ENCODE data around the gene RTL10.

Gene RTL10

DNA sequence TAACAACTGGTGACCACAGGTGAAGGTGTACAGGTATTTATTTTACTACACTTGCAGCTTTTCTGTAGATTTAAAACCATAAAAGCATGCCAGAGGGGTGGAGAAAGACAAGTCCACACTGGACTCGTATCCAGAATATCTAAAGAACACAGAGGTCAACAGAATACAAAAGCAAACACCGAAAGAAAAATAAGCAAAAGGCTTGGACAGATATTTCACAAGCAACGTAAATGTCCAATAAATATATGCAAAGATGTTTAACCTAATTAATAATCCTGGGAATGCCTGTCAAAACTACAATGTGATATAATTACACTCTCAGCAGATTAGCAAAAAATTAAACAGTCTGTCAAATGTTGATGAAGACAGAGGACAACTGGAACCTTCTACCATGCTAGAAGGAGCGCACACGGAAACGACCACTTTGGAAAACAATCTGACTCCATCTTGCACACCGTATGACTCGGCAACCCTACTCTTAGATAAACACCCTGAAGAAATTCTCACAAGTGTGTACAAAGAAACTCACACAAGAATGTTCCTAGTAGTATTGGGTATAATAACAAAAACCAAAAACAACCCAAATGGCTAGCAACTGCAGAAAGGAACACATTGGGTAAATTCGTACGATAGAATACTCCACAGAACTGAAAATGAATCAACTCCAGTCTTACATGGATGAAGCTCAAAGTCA, 27.2 kb downstream of the RTL10 start:
- Histone ChIP-seq H3K4me1 (ENCODE audit: control insufficient read depth in 1 of 2, insufficient read depth in 1 of 2, low read depth in 1 of 2, low read length in 1 of 2) (peaks cover 7 to 10% of the 10 kb centered on the region in 2 experiments), H3K27ac (no peak overlapping the region), H3K4me3 (ENCODE audit: low read depth in 1 of 2, low read length in 1 of 2) (no peak overlapping the region), H3K36me3 (no peaks in the 10 kb centered on the region), H3K9me3 (no peaks in the 10 kb centered on the region), H3K27me3 (no peaks in the 10 kb centered on the region)
- TF ChIP-seq, protein P1, sequence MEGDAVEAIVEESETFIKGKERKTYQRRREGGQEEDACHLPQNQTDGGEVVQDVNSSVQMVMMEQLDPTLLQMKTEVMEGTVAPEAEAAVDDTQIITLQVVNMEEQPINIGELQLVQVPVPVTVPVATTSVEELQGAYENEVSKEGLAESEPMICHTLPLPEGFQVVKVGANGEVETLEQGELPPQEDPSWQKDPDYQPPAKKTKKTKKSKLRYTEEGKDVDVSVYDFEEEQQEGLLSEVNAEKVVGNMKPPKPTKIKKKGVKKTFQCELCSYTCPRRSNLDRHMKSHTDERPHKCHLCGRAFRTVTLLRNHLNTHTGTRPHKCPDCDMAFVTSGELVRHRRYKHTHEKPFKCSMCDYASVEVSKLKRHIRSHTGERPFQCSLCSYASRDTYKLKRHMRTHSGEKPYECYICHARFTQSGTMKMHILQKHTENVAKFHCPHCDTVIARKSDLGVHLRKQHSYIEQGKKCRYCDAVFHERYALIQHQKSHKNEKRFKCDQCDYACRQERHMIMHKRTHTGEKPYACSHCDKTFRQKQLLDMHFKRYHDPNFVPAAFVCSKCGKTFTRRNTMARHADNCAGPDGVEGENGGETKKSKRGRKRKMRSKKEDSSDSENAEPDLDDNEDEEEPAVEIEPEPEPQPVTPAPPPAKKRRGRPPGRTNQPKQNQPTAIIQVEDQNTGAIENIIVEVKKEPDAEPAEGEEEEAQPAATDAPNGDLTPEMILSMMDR (IDR thresholded peaks at IDR 0.05) = no peak

DNA sequence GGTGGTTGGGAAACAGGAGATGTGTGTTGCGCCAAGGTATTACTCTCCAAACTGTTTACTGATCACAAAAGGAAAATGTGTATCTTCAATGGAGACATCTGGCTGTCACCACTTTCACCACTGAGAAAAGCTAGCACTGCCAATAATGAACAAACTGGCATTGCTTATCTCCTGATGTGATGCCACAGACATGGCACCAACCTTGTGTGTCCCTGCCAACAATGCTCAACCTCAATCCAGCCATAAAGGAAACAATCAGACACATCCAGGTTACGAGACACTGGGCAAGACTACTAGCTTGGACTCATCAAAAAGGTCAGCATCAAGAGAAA, 28.1 kb downstream of the RTL10 start:
- no peaks in the 10 kb centered on the region for H3K9me3 ChIP-seq

DNA sequence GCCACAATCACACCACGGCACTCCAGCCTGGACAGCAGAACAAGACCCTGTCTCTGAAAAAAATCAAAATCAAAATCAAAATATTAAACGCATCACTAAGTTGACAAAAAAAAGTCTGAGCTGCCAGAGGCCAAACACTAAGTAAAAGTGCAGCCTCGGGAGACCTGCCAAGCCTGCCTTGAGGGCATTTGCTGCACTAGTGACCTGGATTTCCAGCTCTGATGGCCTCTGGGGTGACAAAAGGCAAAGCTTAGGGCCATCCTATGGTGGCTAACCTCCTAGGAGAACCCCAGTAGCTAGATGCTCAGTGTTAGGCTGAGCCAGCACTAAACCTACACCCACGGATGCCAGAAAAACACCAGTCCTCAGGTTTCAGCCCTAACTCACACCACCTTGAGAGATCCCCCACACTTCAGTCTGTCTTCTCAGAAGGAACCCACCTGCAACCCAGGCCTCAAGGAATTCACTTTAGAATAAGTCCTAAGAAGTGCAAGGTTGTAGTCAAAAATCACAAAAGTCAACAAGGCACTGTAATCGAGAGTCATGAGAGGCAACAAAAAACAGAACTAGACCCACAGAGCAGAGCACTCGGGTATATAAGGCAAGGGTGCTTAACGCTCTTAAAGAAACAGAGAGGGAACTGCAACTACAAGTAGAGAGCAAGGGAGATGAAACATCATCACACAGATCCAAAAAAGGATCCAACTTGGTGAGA, 28.6 kb downstream of the RTL10 start:
- no peak overlapping the region for H3K27ac ChIP-seq
- peaks cover 7 to 10% of the 10 kb centered on the region in 2 experiments for H3K4me1 ChIP-seq (ENCODE audit: control insufficient read depth in 1 of 2, insufficient read depth in 1 of 2, low read depth in 1 of 2, low read length in 1 of 2)
- no peaks in the 10 kb centered on the region for H3K27me3 ChIP-seq
- H3K36me3 ChIP-seq = no peaks in the 10 kb centered on the region
- H3K4me3 ChIP-seq (ENCODE audit: low read depth in 1 of 2, low read length in 1 of 2) = no peak overlapping the region
- H3K9me3 ChIP-seq = no peaks in the 10 kb centered on the region
- TF ChIP-seq, protein P1 (IDR thresholded peaks at IDR 0.05) = no peak

More for the DNA sequence above, 28.1 kb downstream of the RTL10 start:
- TF ChIP-seq, protein P1 (IDR thresholded peaks at IDR 0.05) = no peak
- H3K27me3 ChIP-seq = no peaks in the 10 kb centered on the region
- H3K36me3 ChIP-seq = no peaks in the 10 kb centered on the region
- H3K4me3 ChIP-seq (ENCODE audit: low read depth in 1 of 2, low read length in 1 of 2) = no peak overlapping the region
- H3K27ac ChIP-seq = no peak overlapping the region
- H3K4me1 ChIP-seq (ENCODE audit: control insufficient read depth in 1 of 2, insufficient read depth in 1 of 2, low read depth in 1 of 2, low read length in 1 of 2) = peaks cover 7 to 10% of the 10 kb centered on the region in 2 experiments

DNA sequence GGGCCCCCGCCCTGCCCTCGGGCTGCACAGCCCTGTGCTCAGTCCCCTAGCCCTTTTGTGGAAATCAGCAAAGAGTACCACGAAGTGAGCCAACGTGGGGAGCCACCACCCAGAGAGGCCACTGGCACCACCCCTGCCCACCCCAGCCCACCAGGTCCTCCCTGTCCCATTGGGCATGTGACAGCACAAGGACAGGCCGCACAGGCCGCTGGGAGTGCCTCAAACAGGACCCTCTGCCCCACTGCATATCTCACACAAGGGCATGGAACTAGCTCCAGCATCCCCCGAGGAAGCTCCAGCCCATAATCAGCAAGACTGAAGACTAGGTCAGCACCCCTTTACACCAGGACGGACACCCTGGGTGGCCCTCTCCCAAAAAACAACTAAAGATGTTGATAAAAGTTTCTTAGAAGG, 29.7 kb downstream of the RTL10 start:
- Histone ChIP-seq H3K9me3 (no peaks in the 10 kb centered on the region), H3K27ac (no peak overlapping the region), H3K36me3 (no peaks in the 10 kb centered on the region), H3K4me3 (ENCODE audit: low read depth in 1 of 2, low read length in 1 of 2) (no peak overlapping the region), H3K4me1 (ENCODE audit: control insufficient read depth in 1 of 2, insufficient read depth in 1 of 2, low read depth in 1 of 2, low read length in 1 of 2) (peaks cover 7 to 10% of the 10 kb centered on the region in 2 experiments), H3K27me3 (no peaks in the 10 kb centered on the region)
- TF ChIP-seq, protein P1 (IDR thresholded peaks at IDR 0.05) = no peak

DNA sequence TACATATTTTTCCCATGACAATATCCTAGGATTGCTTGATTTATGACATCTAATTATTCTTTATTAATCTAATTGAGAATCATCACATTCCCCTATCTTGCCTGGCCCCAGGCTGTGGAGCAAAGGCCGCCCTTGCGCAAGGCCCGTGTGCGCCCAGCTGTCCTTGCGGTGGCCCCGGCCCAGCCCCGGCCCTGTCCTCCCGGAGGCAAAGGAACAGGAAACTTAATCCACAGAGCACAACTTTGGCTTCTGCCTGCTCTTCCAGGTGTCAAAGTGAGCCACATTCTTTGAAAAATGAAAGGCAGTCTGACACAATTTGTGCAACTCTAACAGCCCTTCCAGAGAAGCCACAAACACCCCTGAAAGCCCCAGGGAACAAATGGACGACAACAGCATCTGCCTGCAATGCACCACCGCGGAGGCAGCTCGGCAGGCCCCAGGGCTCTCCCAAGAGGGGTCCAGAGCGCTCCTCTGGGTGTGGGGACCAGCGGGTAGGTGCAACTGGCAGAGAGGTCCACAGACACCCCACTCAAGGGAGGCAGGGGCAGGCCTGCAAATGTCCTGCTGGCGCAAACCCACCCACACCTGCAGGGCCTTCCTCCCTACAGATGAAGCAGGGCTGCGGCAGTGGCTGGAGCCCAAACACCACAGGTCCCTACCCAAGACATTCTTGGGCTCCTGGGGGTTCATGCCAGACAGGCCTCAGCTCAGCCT, 30.3 kb downstream of the RTL10 start:
- Histone ChIP-seq H3K9me3 (no peaks in the 10 kb centered on the region), H3K36me3 (no peaks in the 10 kb centered on the region), H3K4me1 (ENCODE audit: control insufficient read depth in 1 of 2, insufficient read depth in 1 of 2, low read depth in 1 of 2, low read length in 1 of 2) (peaks cover 7 to 10% of the 10 kb centered on the region in 2 experiments), H3K27me3 (no peaks in the 10 kb centered on the region), H3K4me3 (ENCODE audit: low read depth in 1 of 2, low read length in 1 of 2) (no peak overlapping the region), H3K27ac (no peak overlapping the region)
- TF ChIP-seq, protein P1 (IDR thresholded peaks at IDR 0.05) = no peak

Measured in neutrophil (primary cell).